Muscle of back (tissue), 11 donors: ENCODE data around the gene ZNF679. TPM values are rescaled to one million over a fixed set of nuclear protein-coding genes. Genes with fewer than 3 reads are reported as not detected.
"Not testable (repeated sequence)": the region's sequence is repeated elsewhere in the genome, so short reads cannot be mapped to it uniquely, and the experiment has no call there.

Experiments
- DNase-seq, 3 donors: peaks; one replicate each; pipeline versions ENCODE4 v3.0.0 to v3.0.0-alpha.2; 2013
- polyA plus RNA-seq, 10 donors: library from polyadenylated mRNA; unstranded; fragments of 120-200 nt; gene quantifications; one replicate each; pipeline ENCODE4 v1.2.1, GENCODE V29; 2013; ENCODE audit not compliant: insufficient read length in 10 of 10

Gene ZNF679
- polyA plus RNA-seq, 10 donors: not detected

DNA sequence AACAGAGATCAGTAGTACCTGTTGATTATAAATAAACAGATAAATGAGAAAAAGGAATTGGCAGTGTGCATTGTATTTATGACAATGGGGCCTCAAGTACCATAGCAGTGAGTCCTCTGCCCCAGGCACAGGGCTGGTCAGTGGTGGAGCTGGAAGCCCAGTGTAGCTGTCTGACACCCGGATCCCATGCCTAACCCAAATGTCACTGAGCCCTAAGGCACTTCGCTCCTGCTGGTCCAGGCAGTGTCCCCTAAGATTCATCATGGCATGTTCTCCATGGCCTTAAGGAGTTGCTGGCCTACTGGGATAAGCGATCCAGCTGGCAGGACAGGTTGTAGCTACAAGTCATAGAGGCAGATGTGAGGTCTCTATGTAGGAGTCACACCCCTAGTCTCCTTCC lies 82.2 kb downstream of the ZNF679 start:
- no peak for DNase-seq

DNA sequence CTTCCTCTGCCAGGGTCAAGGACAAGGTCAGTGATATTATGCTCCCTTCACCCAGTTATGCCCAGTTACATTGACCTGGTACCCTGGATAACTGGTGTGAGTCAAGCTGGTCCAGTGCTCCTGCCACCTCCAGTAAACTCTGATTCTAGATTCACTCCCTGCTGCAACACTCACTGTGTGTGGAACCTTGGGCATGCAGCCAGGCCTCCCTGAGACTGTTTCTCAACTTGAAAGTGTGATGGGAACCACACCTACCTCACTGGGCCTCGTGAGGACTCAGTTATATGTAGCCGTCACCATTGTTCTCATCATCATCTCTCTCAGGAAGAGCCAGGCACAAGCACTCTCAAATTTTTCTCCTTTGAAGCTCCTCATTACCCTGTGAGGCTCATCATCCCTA lies 84.6 kb downstream of the ZNF679 start:
- DNase-seq: no peak

DNA sequence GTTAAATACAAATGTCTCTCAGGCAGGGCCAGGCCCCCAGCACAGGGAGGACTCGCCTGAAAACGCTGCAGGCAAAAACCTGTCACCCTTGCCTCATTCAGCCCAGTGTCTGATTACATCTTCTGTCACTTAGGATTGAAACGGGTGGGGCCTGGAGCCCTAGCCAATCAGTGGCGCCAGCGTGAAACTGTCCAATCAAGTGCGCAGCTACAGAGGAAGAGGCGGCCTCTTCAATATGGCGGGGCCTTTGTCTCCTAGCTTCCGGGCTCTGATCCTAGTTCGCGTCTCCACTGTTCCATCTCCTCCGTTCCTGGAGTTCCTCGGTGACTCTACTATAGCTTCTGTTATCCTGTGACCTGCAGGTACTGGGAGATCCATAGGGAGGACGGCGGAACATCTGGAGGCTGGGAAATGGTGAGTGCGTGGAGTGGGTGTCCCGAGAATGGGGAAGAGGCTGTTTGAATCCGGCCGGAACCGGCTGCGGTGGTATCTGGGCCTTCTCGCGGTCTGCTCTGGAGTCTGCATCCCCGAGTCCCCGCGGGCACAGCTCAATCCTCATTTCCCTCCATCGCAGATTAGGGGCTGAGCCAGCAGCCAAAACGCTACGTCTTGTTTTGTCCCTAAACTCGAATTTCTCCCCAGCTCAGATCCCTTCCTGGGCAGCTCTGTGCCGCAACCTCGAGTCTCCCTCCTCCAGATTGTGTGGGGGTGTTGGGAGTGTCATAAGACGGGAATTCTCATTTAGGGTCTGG lies 85.6 kb downstream of the ZNF679 start, which contains the start of gene ZNF736:
Gene ZNF736, plus strand, starts transcription at position 222 of the 752 bp plus-strand sequence. Its CDS starts 190 bp downstream, at position 412.
- DNase-seq: peak; percentile 93 to 97 (median 94)

DNA sequence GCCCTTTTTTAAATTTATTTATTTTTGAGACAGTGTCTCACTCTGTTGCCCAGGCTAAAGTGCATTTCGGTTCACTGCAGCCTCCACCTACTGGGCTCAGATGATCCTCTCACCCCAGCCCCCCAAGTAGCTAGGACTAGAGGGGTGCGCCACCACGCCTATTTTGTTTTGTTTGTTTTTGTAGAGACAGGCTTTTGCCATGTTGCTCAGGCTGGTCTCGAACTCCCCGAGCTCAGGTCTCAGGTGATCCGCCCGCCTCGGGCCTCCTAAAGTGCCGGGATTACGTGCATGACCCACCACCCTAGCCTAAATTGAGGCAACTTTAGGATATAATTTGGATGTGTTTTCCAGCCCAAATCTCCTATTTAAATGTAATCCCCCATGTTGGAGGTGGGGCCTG lies 86.3 kb downstream of the ZNF679 start:
- peak in 1 of 3 donors; percentile 16 for DNase-seq

DNA sequence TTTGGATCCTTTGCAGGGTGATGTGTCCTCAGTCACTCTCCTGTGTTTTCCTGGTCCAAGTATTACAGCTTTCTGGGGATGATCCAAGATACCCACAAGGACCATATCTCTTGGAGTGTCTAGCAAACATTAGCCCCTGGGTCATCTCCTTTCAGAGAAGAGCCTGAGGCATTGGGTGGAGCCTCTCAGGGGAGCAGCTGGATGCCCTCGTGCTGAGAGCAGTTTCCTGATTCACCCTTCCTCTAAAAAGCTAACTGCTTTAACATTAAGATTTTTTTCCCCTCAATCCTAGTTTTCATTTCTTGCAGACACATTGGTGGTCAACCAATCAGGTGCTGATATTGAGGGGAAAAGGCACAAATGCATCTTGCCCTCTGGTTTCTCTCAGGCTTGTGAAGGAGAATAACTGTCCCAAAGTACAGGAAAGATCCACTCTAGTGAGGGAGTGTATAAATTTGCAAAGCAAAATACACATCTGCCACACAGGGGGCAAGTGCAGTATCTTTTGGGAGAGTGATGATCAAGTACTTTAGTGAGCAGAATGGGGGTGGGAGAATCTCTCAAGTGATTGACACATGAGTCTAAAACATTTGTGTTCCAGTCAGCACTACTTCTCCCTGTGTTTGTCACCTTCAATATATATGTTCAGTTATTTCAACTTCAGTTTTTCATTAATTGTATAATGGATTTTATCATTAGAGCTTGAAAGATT lies 87.9 kb downstream of the ZNF679 start:
- DNase-seq: not testable (repeated sequence)

Other genes with a start within 250 kb of the ZNF679 start
- not detected for gene ZNF722, start 229.6 kb upstream of the ZNF679 start, polyA plus RNA-seq
- under 1 TPM in 4 of 10 donors, not detected in 6; 0.08 to 0.47 (median 0.13) TPM for gene ZNF727, start 183.0 kb upstream of the ZNF679 start, polyA plus RNA-seq
- gene ZNF735, start 21.3 kb upstream of the ZNF679 start, polyA plus RNA-seq: not detected
- 1 to 10 TPM; 4.3 to 9.9 (median 7.4) TPM for gene ZNF736, start 85.5 kb downstream of the ZNF679 start, polyA plus RNA-seq